Smooth muscle cell (in vitro differentiated cells): ENCODE results near the gene PRKN. TPM values are rescaled to one million over a fixed set of nuclear protein-coding genes. Genes with fewer than 3 reads are reported as not detected.

Experiments used
- DNase-seq: peaks from one replicate; lab custom pipeline; 2025; ENCODE audit not compliant: unreplicated experiment; lab: John Stamatoyannopoulos, UW
- H2AFZ ChIP-seq: fragments of 200-600 bp; sonication (generic); 2 replicates; pipeline ENCODE4 v1.6.0; 2016; ENCODE audit warnings: antibody characterized with exemption, low read depth, mild to moderate bottlenecking
- H3F3A ChIP-seq: fragments of 200-600 bp; sonication (generic); 2 replicates; pipeline ENCODE4 v1.6.0; 2017; ENCODE audit warnings: antibody characterized with exemption, low read depth
- H3K27ac ChIP-seq: fragments of 200-600 bp; sonication (generic); 2 replicates; pipeline ENCODE4 v1.5.1; 2016; ENCODE audit warnings: low read depth, mild to moderate bottlenecking
- H3K27me3 ChIP-seq: fragments of 200-600 bp; sonication (generic); 2 replicates; pipeline ENCODE4 v1.6.1; 2016; ENCODE audit warnings: low read depth, mild to moderate bottlenecking
- H3K36me3 ChIP-seq: fragments of 200-600 bp; sonication (generic); 2 replicates; pipeline ENCODE4 v1.5.1; 2016; ENCODE audit warnings: low read depth
- H3K4me1 ChIP-seq: fragments of 200-600 bp; sonication (generic); 2 replicates; pipeline ENCODE4 v1.5.1; 2016; ENCODE audit warnings: low read depth
- H3K4me2 ChIP-seq: fragments of 200-600 bp; sonication (generic); 2 replicates; pipeline ENCODE4 v1.6.0; 2016; ENCODE audit warnings: mild to moderate bottlenecking
- H3K4me3 ChIP-seq: fragments of 200-600 bp; sonication (generic); 2 replicates; pipeline ENCODE4 v1.5.1; 2016; ENCODE audit warnings: mild to moderate bottlenecking
- H3K79me2 ChIP-seq: fragments of 200-600 bp; sonication (generic); 2 replicates; pipeline ENCODE4 v1.6.0; 2016; ENCODE audit warnings: low read depth, mild to moderate bottlenecking
- H3K9ac ChIP-seq: fragments of 200-600 bp; sonication (generic); 2 replicates; pipeline ENCODE4 v1.6.0; 2016; ENCODE audit warnings: low read depth
- H3K9me3 ChIP-seq: fragments of 200-600 bp; sonication (generic); replicated peaks from 2 replicates; pipeline ENCODE4 v1.5.1; 2016; ENCODE audit warnings: low read depth
- H4K20me1 ChIP-seq: fragments of 200-600 bp; sonication (generic); 2 replicates; pipeline ENCODE4 v1.6.0; 2016; ENCODE audit warnings: low read depth
- CTCF ChIP-seq: fragments of 200-600 bp; sonication (generic); IDR thresholded peaks from 2 replicates; pipeline ENCODE4 v1.5.1; 2017; ENCODE audit warnings: borderline replicate concordance, mild to moderate bottlenecking, antibody characterized with exemption; ENCODE audit not compliant: insufficient read depth, poor library complexity, severe bottlenecking
- WGBS: methylation state at CpG from one replicate; pipeline ENCODE4 v1.1.7; 2016; ENCODE audit warnings: low lambda C conversion rate; 5-methylcytosine and 5-hydroxymethylcytosine counted together
- polyA plus RNA-seq: library from polyadenylated mRNA; unstranded; fragments of >200 nt; fragmentation: Nextera tagmentation; extraction: Ambion mirVana; gene quantifications from 2 replicates; pipeline ENCODE4 v1.2.1, GENCODE V29; 2016
- total RNA-seq: library from RNA; depleted of rRNA; stranded (reverse); fragments of >200 nt; gene quantifications from 2 replicates; pipeline ENCODE4 v1.2.3, GENCODE V29; 2014

The PRKN gene
- total and polyA plus RNA-seq, 2 experiments from 2014 or later = 0.81 to 5.1 TPM

GRCh38 chr6:161658211-161658610, 1069.4 kb downstream of the PRKN start:
- no peak overlapping the region for H3K27ac ChIP-seq
- 89% methylated on average over 4 of the region's 4 CpGs for WGBS
- no peak for TF ChIP-seq CTCF

GRCh38 chr6:161654209-161654608, 1073.4 kb downstream of the PRKN start:
- Histone ChIP-seq H3K36me3 (no peaks in the 10 kb centered on the region), H3F3A (no peaks in the 10 kb centered on the region), H4K20me1 (no peaks in the 10 kb centered on the region), H3K4me2 (no peak overlapping the region), H3K79me2 (no peaks in the 10 kb centered on the region), H3K9ac (no peak overlapping the region), H3K27me3 (no peaks in the 10 kb centered on the region), H3K4me3 (no peak overlapping the region), H3K27ac (no peak overlapping the region), H2AFZ (no peak overlapping the region), H3K4me1 (no peaks in the 10 kb centered on the region), H3K9me3 (no peaks in the 10 kb centered on the region)
- WGBS = 83% methylated on average over 6 of the region's 6 CpGs
- DNase-seq = no peak
- TF ChIP-seq CTCF = no peak

More at GRCh38 chr6:161658211-161658610, 1069.4 kb downstream of the PRKN start:
- no peak for DNase-seq
- Histone ChIP-seq H3K4me2 (no peak overlapping the region), H3K9ac (no peak overlapping the region), H4K20me1 (no peaks in the 10 kb centered on the region), H3K79me2 (no peaks in the 10 kb centered on the region), H3K4me1 (no peaks in the 10 kb centered on the region), H3K4me3 (no peak overlapping the region), H3K9me3 (no peaks in the 10 kb centered on the region), H3K36me3 (no peaks in the 10 kb centered on the region), H3F3A (no peaks in the 10 kb centered on the region), H3K27me3 (no peaks in the 10 kb centered on the region), H2AFZ (no peak overlapping the region)

- Histone ChIP-seq H3K9ac (no peak overlapping the region), H3F3A (no peaks in the 10 kb centered on the region), H3K36me3 (no peaks in the 10 kb centered on the region), H3K79me2 (no peaks in the 10 kb centered on the region), H3K27ac (no peak overlapping the region), H3K9me3 (no peaks in the 10 kb centered on the region), H2AFZ (no peak overlapping the region), H4K20me1 (no peaks in the 10 kb centered on the region), H3K4me1 (no peaks in the 10 kb centered on the region), H3K4me2 (no peak overlapping the region), H3K4me3 (no peak overlapping the region), H3K27me3 (no peaks in the 10 kb centered on the region)
- TF ChIP-seq CTCF = no peak
- DNase-seq = no peak
- 87% methylated on average over 1 of the region's 1 CpG for WGBS
Measured at GRCh38 chr6:161651949-161652348, 1075.6 kb downstream of the PRKN start.

- H3F3A ChIP-seq = no peaks in the 10 kb centered on the region
- H3K36me3 ChIP-seq = no peaks in the 10 kb centered on the region
- H4K20me1 ChIP-seq = no peaks in the 10 kb centered on the region
- no peak for TF ChIP-seq CTCF
- no peak overlapping the region for H2AFZ ChIP-seq
- no peaks in the 10 kb centered on the region for H3K27me3 ChIP-seq
- DNase-seq = no peak
- no peak overlapping the region for H3K4me2 ChIP-seq
- H3K4me1 ChIP-seq = no peaks in the 10 kb centered on the region
- H3K4me3 ChIP-seq = no peak overlapping the region
- no peak overlapping the region for H3K9ac ChIP-seq
- H3K9me3 ChIP-seq = no peaks in the 10 kb centered on the region
- 75% methylated on average over 4 of the region's 4 CpGs for WGBS
- no peaks in the 10 kb centered on the region for H3K79me2 ChIP-seq
- no peak overlapping the region for H3K27ac ChIP-seq
Measured at GRCh38 chr6:161649841-161650240, 1077.7 kb downstream of the PRKN start.
